PFSK-1 (cell line): ENCODE data around the gene AMBRA1.

ENCODE experiments used
- FOXP2 ChIP-seq: optimal IDR thresholded peaks from 2 replicates; pipeline ENCODE3; 2011; ENCODE audit warnings: borderline replicate concordance, control low read depth, inconsistent platforms; ENCODE audit not compliant: insufficient read depth; ENCODE audit errors: extremely low read length, extremely low read depth
- POLR2AphosphoS5 ChIP-seq: IDR thresholded peaks from 2 replicates; pipeline ENCODE4 v1.6.1; 2012; ENCODE audit warnings: low read depth, mild to moderate bottlenecking, control low read depth, low read length, moderate library complexity
- REST ChIP-seq, 2 experiments: IDR thresholded peaks; 2 replicates each; pipeline versions ENCODE4 v1.6.1 to v1.8.0; 2011 to 2012; ENCODE audit warnings: low read depth in 2 of 2, low read length in 2 of 2, control low read depth in 1 of 2, inconsistent platforms in 1 of 2, mild to moderate bottlenecking in 1 of 2, moderate library complexity in 1 of 2; ENCODE audit not compliant: insufficient read depth in 1 of 2
- SIN3A ChIP-seq: IDR thresholded peaks from 2 replicates; pipeline ENCODE4 v1.6.1; 2012; ENCODE audit warnings: mild to moderate bottlenecking, low read length, moderate library complexity, borderline replicate concordance; ENCODE audit not compliant: insufficient read depth
- TAF1 ChIP-seq: IDR thresholded peaks from 2 replicates; pipeline ENCODE4 v1.6.1; 2012; ENCODE audit warnings: low read length, control low read depth, borderline replicate concordance; ENCODE audit not compliant: insufficient read depth

The AMBRA1 gene

DNA sequence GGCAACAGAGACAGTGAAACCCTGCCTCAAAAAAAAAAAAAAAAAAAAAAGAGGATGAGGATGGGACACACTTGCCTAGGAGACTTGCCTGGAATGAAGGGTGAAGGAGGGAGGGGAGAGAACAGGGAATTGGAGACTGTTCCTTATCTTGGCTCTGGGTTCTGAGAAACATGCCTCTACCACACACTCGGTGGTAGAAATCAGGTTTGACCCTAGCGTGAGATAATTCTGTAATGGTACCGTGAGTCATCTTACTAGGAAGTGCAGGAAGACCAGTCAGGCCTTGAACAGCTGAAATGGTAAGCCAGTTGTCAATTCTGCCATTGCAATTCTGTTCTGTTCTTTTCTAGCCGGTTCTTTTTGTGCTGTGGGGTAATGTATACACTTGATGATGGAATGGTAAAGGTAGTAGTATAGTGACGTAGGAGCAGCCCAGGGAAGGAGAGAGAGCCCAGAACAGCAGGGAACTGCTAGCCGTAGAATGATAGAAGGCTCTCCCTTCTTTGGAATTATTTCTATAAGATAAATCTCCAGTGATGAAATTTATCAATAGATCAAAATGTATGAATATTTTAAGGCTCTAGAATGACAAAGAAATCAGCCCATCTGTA, 3.9 kb upstream of the AMBRA1 start:
- TF ChIP-seq POLR2AphosphoS5 = no peak
- no peak for TF ChIP-seq SIN3A
- no peak for TF ChIP-seq REST (IDR thresholded peaks at IDR 0.05; ENCODE audit: insufficient read depth in 1 of 2, low read depth in 2 of 2, low read length in 2 of 2)
- TF ChIP-seq TAF1 = no peak
- no peak for TF ChIP-seq FOXP2

DNA sequence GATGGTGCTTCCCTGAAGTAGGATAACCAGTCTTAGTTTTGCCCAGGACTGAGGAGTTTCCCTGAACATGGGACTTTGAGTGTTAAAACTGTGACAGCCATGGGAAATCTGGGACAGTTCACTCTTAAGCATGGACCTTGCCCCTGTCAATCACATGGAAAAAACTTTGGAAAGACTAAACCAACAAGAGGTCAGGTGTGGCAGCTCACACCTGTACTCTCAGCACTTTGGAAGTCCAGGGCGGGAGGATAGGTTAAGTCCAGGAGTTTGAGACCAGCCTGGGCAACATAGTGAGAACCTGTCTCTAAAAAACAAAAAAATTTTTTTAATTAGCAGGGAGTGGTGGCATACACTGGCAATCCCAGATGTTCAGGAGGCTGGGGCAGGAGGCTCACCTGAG, 3.3 kb upstream of the AMBRA1 start:
- TF ChIP-seq TAF1 = no peak

DNA sequence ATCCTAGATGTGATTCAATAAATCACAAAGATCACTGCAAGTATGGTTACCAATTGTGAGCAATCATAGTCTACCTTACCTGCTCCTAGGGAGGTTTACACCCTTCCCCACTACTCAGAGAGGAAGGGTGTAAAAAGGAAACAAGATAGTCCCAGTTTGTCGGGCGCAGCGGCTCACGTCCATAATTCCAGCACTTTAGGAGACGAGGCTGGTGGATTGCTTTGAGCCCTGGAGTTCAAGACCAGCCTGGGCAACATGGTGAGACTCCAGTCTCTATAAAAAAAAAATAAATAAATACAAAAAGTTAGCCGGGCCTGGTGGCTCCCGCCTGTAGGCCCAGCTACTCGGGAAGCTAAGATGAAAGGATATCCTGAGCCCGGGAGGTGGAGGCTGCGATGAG, 962 bp upstream of the AMBRA1 start:
- TF ChIP-seq TAF1 (no peak), SIN3A (no peak), REST (IDR thresholded peaks at IDR 0.05; ENCODE audit: insufficient read depth in 1 of 2, low read depth in 2 of 2, low read length in 2 of 2) (no peak)

- TF ChIP-seq REST (IDR thresholded peaks at IDR 0.05; ENCODE audit: insufficient read depth in 1 of 2, low read depth in 2 of 2, low read length in 2 of 2) = no peak
- no peak for TF ChIP-seq FOXP2
- TF ChIP-seq SIN3A = no peak
- TF ChIP-seq POLR2AphosphoS5 = no peak
- no peak for TF ChIP-seq TAF1
Measured at GRCh38 chr11:46594374-46594700, 514 bp upstream of the AMBRA1 start.

- TF ChIP-seq POLR2AphosphoS5 (no peak), SIN3A (no peak), REST (IDR thresholded peaks at IDR 0.05; ENCODE audit: insufficient read depth in 1 of 2, low read depth in 2 of 2, low read length in 2 of 2) (no peak), TAF1 (no peak), FOXP2 (no peak)
Measured at GRCh38 chr11:46590740-46591605, 2.9 kb downstream of the AMBRA1 start.
